Psoas muscle (tissue), 8 donors: ENCODE results near the gene IGSF8. TPM values are rescaled to one million over a fixed set of nuclear protein-coding genes. Genes with fewer than 3 reads are reported as not detected.

Source experiments
- ATAC-seq, 4 donors: fragments of 200-7000 bp; cut with Tn5 transposase; one replicate each; pipeline ENCODE4 v1.9.1; 2020; ENCODE audit warnings: moderate library complexity in 3 of 4, mild to moderate bottlenecking in 2 of 4
- DNase-seq, 2 donors: peaks; one replicate each; pipeline ENCODE4 v3.0.0-alpha.2; 2020
- H3K27ac ChIP-seq: fragments of 200-600 bp; one replicate; pipeline ENCODE4 v1.8.0; 2022
- H3K27me3 ChIP-seq, 3 donors: fragments of 200-600 bp in 1 of 3; one replicate each; pipeline versions ENCODE4 v1.6.1 to v1.8.0; 2013 to 2022; ENCODE audit warnings: low read length in 2 of 3, mild to moderate bottlenecking in 2 of 3, moderate library complexity in 1 of 3; ENCODE audit not compliant: insufficient read depth in 3 of 3
- H3K36me3 ChIP-seq, 2 donors: fragments of 200-600 bp in 1 of 2; one replicate each; pipeline versions ENCODE4 v1.6.1 to v1.8.0; 2013 to 2022; ENCODE audit warnings: low read depth in 1 of 2, mild to moderate bottlenecking in 1 of 2, moderate library complexity in 1 of 2; ENCODE audit not compliant: insufficient read depth in 1 of 2
- H3K4me1 ChIP-seq: fragments of 200-600 bp; one replicate; pipeline ENCODE4 v1.8.0; 2022
- H3K4me3 ChIP-seq: fragments of 200-600 bp; one replicate; pipeline ENCODE4 v1.8.0; 2022; ENCODE audit warnings: mild to moderate bottlenecking
- H3K9me3 ChIP-seq: fragments of 200-600 bp; one replicate; pipeline ENCODE4 v1.8.0; 2022
- CTCF ChIP-seq: fragments of 200-600 bp; IDR thresholded peaks from one replicate; pipeline ENCODE4 v1.8.0; 2022; ENCODE audit warnings: antibody characterized with exemption
- WGBS, 3 donors: extraction: QIAGEN DNeasy Blood & Tissue Kit; methylation state at CpG; one replicate each; pipeline versions ENCODE4 v1.1.6 to v1.1.7; 2013; 5-methylcytosine and 5-hydroxymethylcytosine counted together
- intact Hi-C, 2 donors: fragments of 100-400 bp; cut with DNase I; formaldehyde crosslinking; loops; one replicate each; pipeline versions ENCODE4 v1.11.0 to v1.14.2; 2022
- polyA plus RNA-seq, 3 donors: library from polyadenylated mRNA; stranded (reverse); fragments of 200-250 nt; gene quantifications; one replicate each; pipeline ENCODE4 v1.2.3, GENCODE V29; 2013
- total RNA-seq, 4 donors: library from RNA; stranded (reverse); fragmentation: NEBNext Ultra II Directional in 2 of 4; extraction: Animal tissue kit (Norgen Biotek cat#: 25700) in 2 of 4; gene quantifications; one replicate each; pipeline versions ENCODE4 v1.2.1 to v1.2.4, GENCODE V29; 2021 to 2023
- donor health status: healthy with polysubstance abuse.
- donor health status: DM: no; HTN: no; CAD: no; lungs with moderate emphysema.
- donor health status: Bipolar disorder and iron deficiency.
- donor health status: healthy.
- donor health status: DM: yes; HTN: yes; CAD: no.
- donor health status: DM: no; HTN: no; CAD: no.
- donor health status: DM: no; HTN: no; CAD: no.
- donor health status: DM: yes; HTN: yes; CAD: no.

Gene IGSF8
- total and polyA plus RNA-seq, 7 donors = 4.3 to 8.6 (median 6.4) TPM

- Histone ChIP-seq H3K4me3 (no peak overlapping the region), H3K9me3 (no peaks in the 10 kb centered on the region), H3K27ac (no peak overlapping the region), H3K36me3 (no peaks in the 10 kb centered on the region), H3K4me1 (no peaks in the 10 kb centered on the region), H3K27me3 (peaks cover 0 to under 1% (median 0%) of the 10 kb centered on the region in 3 donors)
- whole genome bisulfite sequencing, 3 donors = 66 to 75% (median 74%) methylated on average over 3 of the region's 3 CpGs
- intact Hi-C loops = no loop called here
- ATAC-seq (no peak), DNase-seq (no peak)
- TF ChIP-seq CTCF = no peak
Measured at GRCh38 chr1:160076295-160076694, 22.1 kb downstream of the IGSF8 start.

- 55 to 57% (median 55%) methylated on average over 2 of the region's 2 CpGs for WGBS, 3 donors
- no peaks in the 10 kb centered on the region for H3K9me3 ChIP-seq
- ATAC-seq (no peak), DNase-seq (no peak)
- TF ChIP-seq CTCF = no peak
- intact Hi-C loops = no loop called here
- H3K27me3 ChIP-seq = no peaks in the 10 kb centered on the region
- no peaks in the 10 kb centered on the region for H3K36me3 ChIP-seq
- H3K4me3 ChIP-seq = no peak overlapping the region
- H3K4me1 ChIP-seq = peaks cover 1% of the 10 kb centered on the region
- no peak overlapping the region for H3K27ac ChIP-seq
Measured at GRCh38 chr1:160075836-160076235, 22.6 kb downstream of the IGSF8 start.

- ATAC-seq (no peak), DNase-seq (no peak)
- H3K27me3 ChIP-seq = no peaks in the 10 kb centered on the region
- 83 to 89% (median 84%) methylated on average over 4 of the region's 4 CpGs for WGBS, 3 donors
- peaks cover 6% of the 10 kb centered on the region for H3K4me1 ChIP-seq
- H3K9me3 ChIP-seq = no peaks in the 10 kb centered on the region
- H3K4me3 ChIP-seq = no peak overlapping the region
- no peak for TF ChIP-seq CTCF
- intact Hi-C loops = no loop called here
- H3K27ac ChIP-seq = no peak overlapping the region
- H3K36me3 ChIP-seq = no peaks in the 10 kb centered on the region
Measured at GRCh38 chr1:160074865-160075264, 23.6 kb downstream of the IGSF8 start.

GRCh38 chr1:160071289-160071688, 27.1 kb downstream of the IGSF8 start:
- Histone ChIP-seq H3K36me3 (no peaks in the 10 kb centered on the region), H3K27ac (no peak overlapping the region), H3K27me3 (no peaks in the 10 kb centered on the region), H3K4me1 (peaks cover 6% of the 10 kb centered on the region), H3K4me3 (no peak overlapping the region), H3K9me3 (no peaks in the 10 kb centered on the region)
- DNase-seq (no peak), ATAC-seq (no peak)
- TF ChIP-seq CTCF = no peak
- intact Hi-C loops = no loop called here
- 88 to 89% (median 89%) methylated on average over 5 of the region's 5 CpGs for WGBS, 3 donors
